Suprapubic skin (tissue), 4 donors: ENCODE results near the gene IL20. TPM values are rescaled to one million over a fixed set of nuclear protein-coding genes. Genes with fewer than 3 reads are reported as not detected.

ENCODE experiments used
- DNase-seq, 2 donors: peaks; one replicate each; pipeline ENCODE4 v3.0.0-alpha.2; 2019; ENCODE audit warnings: low spot score in 2 of 2
- H3K27ac ChIP-seq: fragments of 200-600 bp; sonication (generic); one replicate; pipeline ENCODE4 v1.5.1; 2019
- H3K27me3 ChIP-seq: fragments of 200-600 bp; sonication (generic); one replicate; pipeline ENCODE4 v1.5.1; 2019
- H3K36me3 ChIP-seq: fragments of 200-600 bp; sonication (generic); one replicate; pipeline ENCODE4 v1.5.1; 2019
- H3K4me1 ChIP-seq: fragments of 200-600 bp; sonication (generic); one replicate; pipeline ENCODE4 v1.5.1; 2019
- H3K4me3 ChIP-seq: fragments of 200-600 bp; sonication (generic); one replicate; pipeline ENCODE4 v1.5.1; 2019; ENCODE audit warnings: mild to moderate bottlenecking
- H3K9me3 ChIP-seq: fragments of 200-600 bp; sonication (generic); one replicate; pipeline ENCODE4 v1.5.1; 2019
- EP300 ChIP-seq: sonication (generic); formaldehyde crosslinking; IDR thresholded peaks from one replicate; pipeline ENCODE4 v1.6.1; 2017; ENCODE audit warnings: antibody characterized with exemption
- POLR2A ChIP-seq, 2 donors: fragments of 450-650 bp; IDR thresholded peaks; one replicate each; pipeline ENCODE4 v1.6.1; 2017; ENCODE audit warnings: antibody characterized with exemption in 2 of 2, mild to moderate bottlenecking in 2 of 2, moderate library complexity in 2 of 2
- POLR2AphosphoS5 ChIP-seq, 3 donors: sonication (generic); formaldehyde crosslinking; IDR thresholded peaks; one replicate each; pipeline ENCODE4 v1.6.1; 2017; ENCODE audit warnings: antibody characterized with exemption in 3 of 3
- whole genome bisulfite sequencing: methylation state at CpG from one replicate; pipeline ENCODE4 v1.1.5; 2018; 5-methylcytosine and 5-hydroxymethylcytosine counted together
- total RNA-seq, 4 donors: library from RNA; depleted of rRNA; stranded (reverse); fragments of >200 nt; gene quantifications; one replicate each; pipeline ENCODE4 v1.1.0, GENCODE V29; 2016
- TF ChIP-seq, protein P1 (sequence below), 2 donors: fragments of 200-600 bp in 1 of 2; fragments of 450-650 bp in 1 of 2; sonication (generic) in 1 of 2; IDR thresholded peaks; one replicate each; pipeline ENCODE4 v1.5.1; 2016 to 2019; ENCODE audit warnings: antibody characterized with exemption in 2 of 2, mild to moderate bottlenecking in 1 of 2, moderate library complexity in 1 of 2

The IL20 gene
- total RNA-seq, 4 donors from 2014 or later = 0.76 to 1.4 (median 1.0) TPM; not detected in 1

DNA sequence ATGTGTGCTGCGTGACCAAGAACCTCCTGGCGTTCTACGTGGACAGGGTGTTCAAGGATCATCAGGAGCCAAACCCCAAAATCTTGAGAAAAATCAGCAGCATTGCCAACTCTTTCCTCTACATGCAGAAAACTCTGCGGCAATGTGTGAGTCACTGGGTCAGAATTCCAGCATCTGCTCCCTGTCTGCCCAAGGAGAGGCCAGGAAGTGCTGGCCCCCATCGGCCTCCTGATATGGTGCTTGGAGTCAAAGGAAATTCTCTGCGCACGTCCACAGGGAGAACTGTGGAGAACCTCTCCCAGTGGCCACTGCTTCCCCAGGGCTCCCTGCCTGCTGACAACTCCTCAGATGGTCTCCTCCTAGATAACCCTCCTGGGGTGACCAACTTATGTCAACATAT lies 25.6 kb upstream of the IL20 start:
- TF ChIP-seq EP300 (no peak), POLR2A (IDR thresholded peaks at IDR 0.05) (no peak), POLR2AphosphoS5 (IDR thresholded peaks at IDR 0.05) (no peak)
- TF ChIP-seq, protein P1, sequence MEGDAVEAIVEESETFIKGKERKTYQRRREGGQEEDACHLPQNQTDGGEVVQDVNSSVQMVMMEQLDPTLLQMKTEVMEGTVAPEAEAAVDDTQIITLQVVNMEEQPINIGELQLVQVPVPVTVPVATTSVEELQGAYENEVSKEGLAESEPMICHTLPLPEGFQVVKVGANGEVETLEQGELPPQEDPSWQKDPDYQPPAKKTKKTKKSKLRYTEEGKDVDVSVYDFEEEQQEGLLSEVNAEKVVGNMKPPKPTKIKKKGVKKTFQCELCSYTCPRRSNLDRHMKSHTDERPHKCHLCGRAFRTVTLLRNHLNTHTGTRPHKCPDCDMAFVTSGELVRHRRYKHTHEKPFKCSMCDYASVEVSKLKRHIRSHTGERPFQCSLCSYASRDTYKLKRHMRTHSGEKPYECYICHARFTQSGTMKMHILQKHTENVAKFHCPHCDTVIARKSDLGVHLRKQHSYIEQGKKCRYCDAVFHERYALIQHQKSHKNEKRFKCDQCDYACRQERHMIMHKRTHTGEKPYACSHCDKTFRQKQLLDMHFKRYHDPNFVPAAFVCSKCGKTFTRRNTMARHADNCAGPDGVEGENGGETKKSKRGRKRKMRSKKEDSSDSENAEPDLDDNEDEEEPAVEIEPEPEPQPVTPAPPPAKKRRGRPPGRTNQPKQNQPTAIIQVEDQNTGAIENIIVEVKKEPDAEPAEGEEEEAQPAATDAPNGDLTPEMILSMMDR (IDR thresholded peaks at IDR 0.05) = no peak
- no peaks in the 10 kb centered on the region for H3K36me3 ChIP-seq
- no peak overlapping the region for H3K27ac ChIP-seq
- H3K4me1 ChIP-seq = peaks cover 4% of the 10 kb centered on the region
- no peak for DNase-seq
- H3K9me3 ChIP-seq = no peaks in the 10 kb centered on the region
- 89% methylated on average over 7 of the region's 7 CpGs for WGBS
- H3K27me3 ChIP-seq = peaks cover 12% of the 10 kb centered on the region
- H3K4me3 ChIP-seq = no peak overlapping the region

DNA sequence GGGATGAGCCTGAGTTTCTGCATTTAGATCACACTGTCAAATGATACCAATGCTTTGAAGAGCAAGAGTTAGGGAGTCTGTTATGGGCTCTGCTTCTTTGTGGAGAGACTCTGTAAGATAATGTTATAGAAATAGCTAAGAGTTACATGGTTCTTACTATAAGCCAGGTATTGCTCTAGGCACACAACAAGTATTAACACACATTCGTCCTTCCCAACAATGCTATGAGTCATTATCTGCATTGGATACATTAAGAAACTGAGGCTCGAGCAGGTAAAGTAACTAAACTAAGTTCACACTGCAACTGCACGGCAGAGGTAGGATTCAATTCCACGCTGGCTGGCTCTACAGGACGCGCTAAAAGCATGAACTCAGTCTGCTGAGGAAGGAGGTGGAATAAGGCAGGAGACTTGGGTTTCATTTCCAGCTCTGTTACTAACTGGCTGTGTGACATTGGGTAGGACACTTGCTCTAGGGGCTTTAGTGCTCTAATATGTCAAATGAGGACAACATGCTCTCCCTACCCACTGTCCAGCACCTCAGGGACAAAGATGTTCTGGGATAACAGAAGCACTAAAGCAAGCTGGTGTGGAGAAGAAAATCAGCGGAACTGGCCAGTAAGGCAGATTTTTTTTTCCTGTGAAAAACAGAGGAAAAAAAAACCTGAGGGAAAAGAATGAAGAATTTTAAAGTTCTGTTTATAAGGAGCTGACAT lies 23.7 kb upstream of the IL20 start:
- Histone ChIP-seq H3K4me1 (no peaks in the 10 kb centered on the region), H3K36me3 (no peaks in the 10 kb centered on the region), H3K27ac (no peak overlapping the region), H3K9me3 (no peaks in the 10 kb centered on the region), H3K4me3 (no peak overlapping the region), H3K27me3 (peaks cover 6% of the 10 kb centered on the region)
- no peak for DNase-seq
- WGBS = 78% methylated on average over 7 of the region's 7 CpGs
- no peak for TF ChIP-seq POLR2AphosphoS5 (IDR thresholded peaks at IDR 0.05)
- TF ChIP-seq, protein P1 (IDR thresholded peaks at IDR 0.05) = no peak
- no peak for TF ChIP-seq EP300
- TF ChIP-seq POLR2A (IDR thresholded peaks at IDR 0.05) = no peak

DNA sequence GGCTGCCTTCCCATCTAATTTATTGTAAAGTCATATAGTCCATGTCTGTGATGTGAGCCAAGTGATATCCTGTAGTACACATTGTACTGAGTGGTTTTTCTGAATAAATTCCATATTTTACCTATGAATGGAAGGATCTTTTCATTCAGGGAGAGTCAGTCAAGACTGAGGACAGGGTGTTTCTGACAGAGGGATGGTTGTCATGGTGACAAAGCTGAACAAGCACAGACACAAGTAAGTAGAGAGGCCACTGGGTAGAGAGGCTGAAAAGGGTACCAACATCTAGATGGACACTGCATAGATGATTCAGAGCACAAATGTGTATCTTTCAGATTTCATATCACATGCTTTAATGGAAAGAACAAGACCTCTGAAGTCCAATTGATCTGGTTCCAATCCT lies 22.6 kb upstream of the IL20 start:
- Histone ChIP-seq H3K4me3 (no peak overlapping the region), H3K4me1 (peaks cover 3% of the 10 kb centered on the region), H3K27me3 (peaks cover 5% of the 10 kb centered on the region), H3K27ac (no peak overlapping the region), H3K36me3 (no peaks in the 10 kb centered on the region), H3K9me3 (no peaks in the 10 kb centered on the region)
- TF ChIP-seq POLR2AphosphoS5 (IDR thresholded peaks at IDR 0.05) = no peak
- TF ChIP-seq POLR2A (IDR thresholded peaks at IDR 0.05) = no peak
- TF ChIP-seq, protein P1 (IDR thresholded peaks at IDR 0.05) = no peak
- TF ChIP-seq EP300 = no peak
- DNase-seq = no peak

DNA sequence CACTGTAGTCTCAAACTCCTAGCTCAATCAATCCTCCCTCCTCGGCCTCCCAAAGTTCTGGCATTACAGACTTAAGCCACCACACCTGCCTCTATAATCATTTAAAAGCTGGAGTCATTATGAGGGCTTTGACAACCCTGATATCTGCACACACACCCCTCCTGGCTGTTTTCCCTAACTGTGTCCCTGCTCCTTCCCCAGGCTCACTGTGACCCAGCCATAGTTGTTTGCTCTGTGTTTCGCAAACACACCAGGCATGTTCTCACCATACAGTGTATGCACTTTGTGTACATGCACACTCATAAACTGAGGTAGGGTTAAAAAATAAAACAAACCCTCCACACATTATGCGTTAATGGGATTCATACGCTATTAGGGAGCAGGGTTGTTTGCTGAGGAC lies 21.8 kb upstream of the IL20 start:
- DNase-seq = no peak

DNA sequence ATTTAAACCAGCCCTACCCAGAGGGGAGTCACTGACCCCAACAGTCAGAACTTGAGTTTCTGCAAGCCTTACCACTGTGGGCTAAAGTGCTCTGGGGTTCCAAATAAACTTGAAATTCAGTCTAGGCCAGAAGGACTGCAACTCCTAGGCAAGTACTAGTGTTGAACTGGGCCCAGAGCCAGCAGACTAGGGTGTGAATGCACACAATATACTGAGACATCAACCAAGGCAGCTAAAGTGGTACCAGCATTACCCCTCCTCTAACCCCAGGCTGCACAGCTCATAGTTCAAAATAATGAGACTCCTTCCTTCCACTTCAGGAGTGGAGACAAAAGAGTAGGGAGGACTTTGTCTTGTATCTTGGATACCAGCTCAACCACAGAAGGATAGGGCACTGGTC lies 18.9 kb upstream of the IL20 start:
- no peak overlapping the region for H3K27ac ChIP-seq
- H3K4me1 ChIP-seq = peaks cover 3% of the 10 kb centered on the region
- H3K27me3 ChIP-seq = no peaks in the 10 kb centered on the region
- no peaks in the 10 kb centered on the region for H3K9me3 ChIP-seq
- no peak for TF ChIP-seq POLR2AphosphoS5 (IDR thresholded peaks at IDR 0.05)
- TF ChIP-seq, protein P1 (IDR thresholded peaks at IDR 0.05) = no peak
- TF ChIP-seq EP300 = no peak
- TF ChIP-seq POLR2A (IDR thresholded peaks at IDR 0.05) = no peak
- H3K4me3 ChIP-seq = no peak overlapping the region
- no peaks in the 10 kb centered on the region for H3K36me3 ChIP-seq
- DNase-seq = no peak

More for the DNA sequence above, 21.8 kb upstream of the IL20 start:
- no peaks in the 10 kb centered on the region for H3K9me3 ChIP-seq
- 97% methylated on average over 4 of the region's 4 CpGs for WGBS
- H3K36me3 ChIP-seq = no peaks in the 10 kb centered on the region
- H3K27me3 ChIP-seq = peaks cover 2% of the 10 kb centered on the region
- no peak for TF ChIP-seq POLR2AphosphoS5 (IDR thresholded peaks at IDR 0.05)
- no peak for TF ChIP-seq POLR2A (IDR thresholded peaks at IDR 0.05)
- H3K27ac ChIP-seq = no peak overlapping the region
- H3K4me1 ChIP-seq = peaks cover 3% of the 10 kb centered on the region
- no peak overlapping the region for H3K4me3 ChIP-seq
